ENCODE data around the gene PTGES2. TPM values are rescaled to one million over a fixed set of nuclear protein-coding genes. Genes with fewer than 3 reads are reported as not detected.
A peak's percentile ranks its signal among the peaks of the same experiment; 100 is the strongest.
"Not testable (repeated sequence)": the region's sequence is repeated elsewhere in the genome, so short reads cannot be mapped to it uniquely, and the experiment has no call there.

PTGES2 gene
- total and polyA plus RNA-seq, 11 donors: 116 to 179 (median 139) TPM

DNA sequence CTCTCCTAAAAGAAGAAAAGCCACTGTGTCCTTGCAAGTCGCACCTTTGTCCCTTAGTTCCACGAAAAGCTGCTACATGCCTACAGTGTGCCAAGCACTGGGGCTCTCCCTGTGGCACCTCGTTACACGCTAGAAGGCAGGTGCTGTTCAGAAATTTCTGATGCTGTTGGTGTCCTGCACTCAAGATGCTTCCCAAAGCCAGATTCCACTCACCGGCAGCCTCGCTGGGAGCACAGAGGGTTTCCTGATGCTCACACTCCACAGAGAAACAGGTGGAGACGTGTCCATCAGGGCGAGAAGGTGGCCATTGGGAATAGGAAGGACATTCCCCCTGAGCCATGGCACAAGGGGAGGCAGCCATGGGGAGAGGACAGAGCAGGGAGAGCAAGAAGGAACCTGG, 3.8 kb upstream of the PTGES2 start:
- H3K4me3 ChIP-seq; H3K9me3 ChIP-seq; intact Hi-C loops (cut with DNase I); H3K27me3 ChIP-seq; H3K36me3 ChIP-seq; ATAC-seq: not testable (repeated sequence)
- H3K27ac ChIP-seq: peak overlapping the region in 1 of 12 donors; percentile 14
- peaks cover 3 to 28% (median 17%) of the 10 kb centered on the region in 12 donors for H3K4me1 ChIP-seq
- 88 to 90% (median 89%) methylated on average over 8 of the region's 8 CpGs for WGBS, 4 donors
- DNase-seq: peak in 3 of 5 donors; percentile 18 to 30 (median 22)

DNA sequence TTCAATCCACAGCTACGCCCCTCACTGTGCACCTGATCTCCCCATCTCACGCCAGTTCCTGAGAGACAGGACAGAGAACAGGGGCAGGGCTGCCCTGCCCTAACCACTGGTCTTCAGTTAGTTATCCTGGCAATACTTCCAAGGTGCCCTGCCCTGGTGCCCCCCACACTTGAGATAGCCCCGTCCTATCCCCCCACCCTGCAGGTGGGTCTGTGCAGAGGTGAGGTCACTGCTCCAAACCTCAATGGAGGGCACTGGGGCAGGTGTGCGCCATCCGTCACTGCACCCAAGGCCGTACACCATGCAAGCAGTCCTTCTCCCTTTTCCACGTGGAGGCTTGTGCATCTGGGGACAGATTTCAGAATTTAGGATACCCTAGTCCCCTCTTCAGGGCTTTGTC, 3.1 kb upstream of the PTGES2 start:
- DNase-seq: peak in 2 of 5 donors; percentile 10 to 18
- H3K36me3 ChIP-seq; H3K27me3 ChIP-seq; intact Hi-C loops (cut with DNase I); ATAC-seq; H3K27ac ChIP-seq; H3K4me3 ChIP-seq; H3K9me3 ChIP-seq: not testable (repeated sequence)
- whole genome bisulfite sequencing, 4 donors: 61 to 72% (median 63%) methylated on average over 7 of the region's 7 CpGs
- H3K4me1 ChIP-seq: peaks cover 3 to 35% (median 24%) of the 10 kb centered on the region in 12 donors

DNA sequence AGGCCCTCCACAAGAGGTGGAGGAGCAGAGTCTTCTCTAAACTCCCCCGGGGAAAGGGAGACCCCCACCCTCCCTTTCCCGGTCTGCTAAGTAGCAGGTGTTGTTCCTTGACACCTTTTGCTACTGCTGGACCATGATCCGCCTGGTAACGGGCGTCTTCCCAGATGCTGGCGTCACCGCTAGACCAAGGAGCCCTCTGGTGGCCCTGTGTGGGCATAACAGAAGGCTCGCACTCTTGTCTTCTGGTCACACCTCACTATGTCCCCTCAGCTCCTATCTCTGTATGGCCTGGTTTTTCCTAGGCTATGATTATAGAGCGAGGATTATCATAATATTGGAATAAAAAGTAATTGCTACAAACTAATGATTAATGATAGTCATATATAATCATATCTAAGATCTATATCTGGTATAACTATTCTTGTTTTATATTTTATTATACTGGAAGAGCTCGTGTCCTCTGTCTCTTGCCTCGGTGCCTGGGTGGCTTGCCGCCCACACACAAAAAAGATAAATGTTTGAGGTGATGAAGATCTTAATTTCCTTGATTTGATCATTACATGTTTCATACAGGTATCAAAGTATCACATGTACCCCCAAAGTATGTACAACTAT, 2.6 kb upstream of the PTGES2 start:
- H3K27ac ChIP-seq, H3K36me3 ChIP-seq, H3K27me3 ChIP-seq, ATAC-seq, H3K9me3 ChIP-seq, H3K4me3 ChIP-seq: not testable (repeated sequence)
- TF ChIP-seq, protein P1, sequence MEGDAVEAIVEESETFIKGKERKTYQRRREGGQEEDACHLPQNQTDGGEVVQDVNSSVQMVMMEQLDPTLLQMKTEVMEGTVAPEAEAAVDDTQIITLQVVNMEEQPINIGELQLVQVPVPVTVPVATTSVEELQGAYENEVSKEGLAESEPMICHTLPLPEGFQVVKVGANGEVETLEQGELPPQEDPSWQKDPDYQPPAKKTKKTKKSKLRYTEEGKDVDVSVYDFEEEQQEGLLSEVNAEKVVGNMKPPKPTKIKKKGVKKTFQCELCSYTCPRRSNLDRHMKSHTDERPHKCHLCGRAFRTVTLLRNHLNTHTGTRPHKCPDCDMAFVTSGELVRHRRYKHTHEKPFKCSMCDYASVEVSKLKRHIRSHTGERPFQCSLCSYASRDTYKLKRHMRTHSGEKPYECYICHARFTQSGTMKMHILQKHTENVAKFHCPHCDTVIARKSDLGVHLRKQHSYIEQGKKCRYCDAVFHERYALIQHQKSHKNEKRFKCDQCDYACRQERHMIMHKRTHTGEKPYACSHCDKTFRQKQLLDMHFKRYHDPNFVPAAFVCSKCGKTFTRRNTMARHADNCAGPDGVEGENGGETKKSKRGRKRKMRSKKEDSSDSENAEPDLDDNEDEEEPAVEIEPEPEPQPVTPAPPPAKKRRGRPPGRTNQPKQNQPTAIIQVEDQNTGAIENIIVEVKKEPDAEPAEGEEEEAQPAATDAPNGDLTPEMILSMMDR (IDR thresholded peaks at IDR 0.05): peak; percentile 36 to 59 (median 48)
- peaks cover 3 to 41% (median 30%) of the 10 kb centered on the region in 12 donors for H3K4me1 ChIP-seq
- intact Hi-C loops (cut with DNase I): loop anchor here in 1 of 10 donors (2.0 kb wide), 1 partner anchor 31 kb away; the partner anchor contains the start of gene BBLN
- DNase-seq: peak in 3 of 5 donors; percentile 49 to 71 (median 60)
- WGBS, 4 donors: 28 to 35% (median 33%) methylated on average over 8 to 12 of the region's 12 CpGs

DNA sequence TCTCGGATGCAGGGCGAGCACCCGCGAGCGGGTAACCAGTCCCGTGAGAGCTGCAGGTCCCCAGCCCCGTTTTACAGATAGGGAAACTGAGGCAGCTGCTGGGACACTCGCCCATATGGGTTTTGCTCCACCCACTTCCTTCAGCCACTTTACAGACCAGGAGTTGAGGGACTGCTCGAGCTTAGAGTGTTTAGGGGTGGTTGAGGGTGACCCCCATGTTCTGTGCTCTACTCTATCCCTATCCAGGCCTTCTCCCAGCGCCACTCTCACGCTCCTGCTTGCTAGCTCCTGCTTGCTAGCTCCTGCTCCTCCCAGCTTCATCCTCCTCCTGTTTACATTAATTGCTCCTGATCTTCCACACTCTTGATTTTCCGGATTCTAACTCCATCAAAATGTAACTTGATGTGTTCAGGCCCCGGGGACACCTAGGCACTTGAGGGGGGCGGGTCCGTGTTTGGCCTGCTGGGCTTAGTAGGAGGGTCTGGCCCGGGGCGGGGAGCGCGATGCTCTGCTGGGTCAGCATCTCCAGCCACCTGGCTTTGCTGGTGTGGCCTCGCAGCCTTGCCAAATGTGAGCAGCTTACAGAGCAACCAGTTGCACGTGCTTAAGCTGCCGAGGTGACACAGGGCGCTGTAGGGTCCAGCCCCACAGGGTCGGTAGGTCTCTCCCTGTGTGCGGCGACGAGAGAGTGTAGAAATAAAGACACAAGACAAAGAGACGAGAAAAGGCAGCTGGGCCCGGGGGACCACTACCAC, 1.5 kb upstream of the PTGES2 start:
- ATAC-seq (no peak), DNase-seq (peak in 2 of 5 donors; percentile 33 to 59)
- Histone ChIP-seq H3K27ac (peak overlapping the region; percentile 91 to 100 (median 98)), H3K4me3 (peak overlapping the region; percentile 53 to 99 (median 94)), H3K27me3 (no peaks in the 10 kb centered on the region), H3K9me3 (peaks cover 0 to 7% (median 0%) of the 10 kb centered on the region in 12 donors), H3K4me1 (peaks cover 3 to 45% (median 33%) of the 10 kb centered on the region in 12 donors), H3K36me3 (peaks cover 0 to 10% (median 6%) of the 10 kb centered on the region in 9 donors)
- 62 to 69% (median 66%) methylated on average over 27 to 29 of the region's 29 CpGs for WGBS, 4 donors
- no peak for TF ChIP-seq POLR2A (IDR thresholded peaks at IDR 0.05)
- TF ChIP-seq, protein P1 (IDR thresholded peaks at IDR 0.05): no peak
- intact Hi-C loops (cut with DNase I): loop anchor here in 1 of 10 donors (2.0 kb wide), 1 partner anchor 32 kb away; the partner anchor contains the start of gene BBLN
